WTC11 (cell line): ENCODE measurements around the gene ATP8B4.

ENCODE experiments used
- CREB1 ChIP-seq: sonication (generic); formaldehyde crosslinking; IDR thresholded peaks from 2 replicates; pipeline ENCODE4 v1.8.0; 2023; ENCODE audit warnings: mild to moderate bottlenecking, missing genetic modification reagents
- SMAD3 ChIP-seq: sonication (generic); formaldehyde crosslinking; IDR thresholded peaks from 2 replicates; pipeline ENCODE4 v1.8.0; 2022; ENCODE audit warnings: missing genetic modification reagents, mild to moderate bottlenecking, borderline replicate concordance

DNA sequence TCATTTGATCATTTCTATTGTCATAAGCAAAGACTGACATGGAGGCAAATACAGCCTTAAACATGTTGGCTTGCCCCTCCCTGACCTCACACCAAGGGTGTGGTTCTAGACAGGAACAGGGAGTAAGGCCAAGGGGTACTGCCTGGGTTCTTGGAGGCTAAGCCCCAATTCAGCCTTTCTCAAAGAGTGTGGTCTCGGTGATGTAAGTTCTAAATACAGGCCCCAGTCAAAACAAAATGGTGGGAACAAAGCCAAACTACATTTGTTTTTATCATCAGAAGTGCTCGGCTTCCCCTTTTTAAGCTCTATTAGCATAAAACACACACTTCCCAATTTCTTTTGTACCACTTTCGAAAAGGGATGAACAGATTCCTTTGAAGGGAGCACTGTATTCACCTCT, 129.5 kb downstream of the ATP8B4 start:
- TF ChIP-seq CREB1 (CRISPR knock-in tag), result no peak
- TF ChIP-seq SMAD3 (CRISPR knock-in tag), result no peak
